Mucosa of rectum (tissue), 2 donors: ENCODE results near the gene SLC2A5.
"Not testable (repeated sequence)": the region's sequence is repeated elsewhere in the genome, so short reads cannot be mapped to it uniquely, and the experiment has no call there.

Experiments used
- H3K27ac ChIP-seq, 2 donors: one replicate each; pipeline ENCODE4 v1.7.0; 2013; ENCODE audit warnings: inconsistent platforms in 2 of 2, low read depth in 2 of 2, low read length in 2 of 2
- H3K27me3 ChIP-seq, 2 donors: one replicate each; pipeline ENCODE4 v1.7.0; 2013; ENCODE audit warnings: low read length in 2 of 2; ENCODE audit not compliant: control insufficient read depth in 2 of 2, insufficient read depth in 2 of 2
- H3K36me3 ChIP-seq, 2 donors: one replicate each; pipeline ENCODE4 v1.7.0; 2013; ENCODE audit warnings: low read length in 2 of 2; ENCODE audit not compliant: control insufficient read depth in 2 of 2, insufficient read depth in 2 of 2
- H3K4me1 ChIP-seq, 2 donors: one replicate each; pipeline ENCODE4 v1.7.0; 2013; ENCODE audit warnings: low read length in 2 of 2, mild to moderate bottlenecking in 1 of 2; ENCODE audit not compliant: control insufficient read depth in 2 of 2, insufficient read depth in 2 of 2
- H3K4me3 ChIP-seq, 2 donors: one replicate each; pipeline ENCODE4 v1.7.0; 2013; ENCODE audit warnings: low read length in 2 of 2
- H3K9ac ChIP-seq, 2 donors: one replicate each; pipeline ENCODE4 v1.7.0; 2013; ENCODE audit warnings: low read length in 2 of 2, low read depth in 1 of 2, mild to moderate bottlenecking in 1 of 2
- H3K9me3 ChIP-seq, 2 donors: one replicate each; pipeline ENCODE4 v1.7.0; 2013; ENCODE audit warnings: low read length in 2 of 2; ENCODE audit not compliant: control insufficient read depth in 2 of 2
- donor health status: healthy.
- donor health status: Normal muscosa, but diverticular disease.

SLC2A5 gene

DNA sequence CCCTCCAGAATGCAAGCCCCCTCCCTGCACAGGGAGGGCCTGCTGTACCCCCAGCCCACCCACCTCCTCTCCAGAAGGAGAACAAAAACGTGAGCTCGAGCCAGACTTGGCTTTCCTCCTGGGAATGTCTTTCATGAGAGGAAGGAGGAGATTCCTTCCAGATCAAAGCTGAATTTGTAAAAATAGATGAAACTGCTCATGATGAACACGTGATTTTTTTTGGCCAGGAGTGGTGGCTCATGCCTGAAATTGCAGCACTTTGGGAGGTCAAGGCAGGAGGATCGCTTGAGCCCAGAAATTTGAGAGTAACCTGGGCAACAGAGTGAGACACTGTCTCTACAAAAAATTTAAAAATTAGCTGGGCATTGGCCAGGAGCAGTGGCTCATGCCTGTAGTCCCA, 37.7 kb upstream of the SLC2A5 start:
- H3K27me3 ChIP-seq, result no peaks in the 10 kb centered on the region
- H3K36me3 ChIP-seq, result peaks cover 14 to 19% of the 10 kb centered on the region in 2 donors
- no peak overlapping the region for H3K4me3 ChIP-seq
- H3K9me3 ChIP-seq, result no peaks in the 10 kb centered on the region
- peaks cover 0 to 3% of the 10 kb centered on the region in 2 donors for H3K4me1 ChIP-seq
- H3K9ac ChIP-seq, result no peak overlapping the region
- H3K27ac ChIP-seq, result no peak overlapping the region

DNA sequence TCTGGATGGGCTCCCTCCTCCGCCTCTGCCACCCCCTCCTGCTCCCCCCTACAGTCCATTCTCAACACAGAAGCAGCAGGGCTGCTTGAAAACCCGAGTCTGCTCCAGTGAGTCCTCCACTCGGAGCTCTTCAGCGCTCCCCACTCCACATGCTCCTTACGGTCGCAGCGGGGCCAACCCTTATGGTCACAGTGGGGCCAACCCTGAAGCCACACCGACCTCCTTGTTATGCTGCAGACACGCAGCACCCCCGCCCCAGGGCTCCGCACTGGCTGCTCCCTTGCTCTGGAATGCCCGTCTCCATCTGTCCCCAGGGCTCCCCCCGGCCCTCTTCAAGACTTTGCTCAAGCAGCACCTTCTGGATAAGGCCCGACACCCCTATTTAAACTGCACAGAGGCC, 36.9 kb upstream of the SLC2A5 start:
- peaks cover 0 to 3% of the 10 kb centered on the region in 2 donors for H3K4me1 ChIP-seq
- H3K27ac ChIP-seq, result no peak overlapping the region
- H3K27me3 ChIP-seq, result no peaks in the 10 kb centered on the region
- H3K4me3 ChIP-seq, result no peak overlapping the region
- H3K9ac ChIP-seq, result no peak overlapping the region
- H3K9me3 ChIP-seq, result no peaks in the 10 kb centered on the region
- H3K36me3 ChIP-seq, result peaks cover 14 to 19% of the 10 kb centered on the region in 2 donors

DNA sequence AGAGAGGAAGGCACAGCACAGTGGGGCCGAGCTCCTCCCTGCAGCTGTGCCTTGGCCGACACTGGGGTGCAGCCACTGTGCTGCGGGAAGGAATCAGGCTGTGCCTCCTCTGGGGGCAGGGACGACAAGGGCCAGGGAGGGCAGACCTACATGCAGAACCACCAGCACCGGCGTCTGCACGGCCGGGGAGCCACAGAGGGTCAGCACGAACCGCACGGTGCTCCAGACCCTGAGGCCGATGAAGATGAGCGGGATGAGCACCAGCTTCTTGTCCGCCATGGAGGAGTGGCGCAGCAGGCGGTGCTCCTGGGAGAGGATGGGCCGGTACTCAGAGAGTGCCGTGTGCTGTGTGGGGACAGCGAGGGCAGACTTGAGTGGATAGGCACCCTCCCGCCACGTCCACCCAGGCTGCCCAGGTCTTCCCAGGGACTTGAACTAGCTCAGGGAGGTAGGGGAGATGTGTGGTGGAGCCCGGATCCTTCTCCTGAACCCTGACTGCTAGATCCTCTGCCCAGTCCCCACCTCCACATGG, 36.0 kb upstream of the SLC2A5 start:
- no peak overlapping the region for H3K4me3 ChIP-seq
- peaks cover 14 to 15% of the 10 kb centered on the region in 2 donors for H3K36me3 ChIP-seq
- H3K4me1 ChIP-seq, result no peaks in the 10 kb centered on the region
- H3K9ac ChIP-seq, result no peak overlapping the region
- H3K27ac ChIP-seq, result no peak overlapping the region
- H3K27me3 ChIP-seq, result no peaks in the 10 kb centered on the region
- H3K9me3 ChIP-seq, result no peaks in the 10 kb centered on the region

DNA sequence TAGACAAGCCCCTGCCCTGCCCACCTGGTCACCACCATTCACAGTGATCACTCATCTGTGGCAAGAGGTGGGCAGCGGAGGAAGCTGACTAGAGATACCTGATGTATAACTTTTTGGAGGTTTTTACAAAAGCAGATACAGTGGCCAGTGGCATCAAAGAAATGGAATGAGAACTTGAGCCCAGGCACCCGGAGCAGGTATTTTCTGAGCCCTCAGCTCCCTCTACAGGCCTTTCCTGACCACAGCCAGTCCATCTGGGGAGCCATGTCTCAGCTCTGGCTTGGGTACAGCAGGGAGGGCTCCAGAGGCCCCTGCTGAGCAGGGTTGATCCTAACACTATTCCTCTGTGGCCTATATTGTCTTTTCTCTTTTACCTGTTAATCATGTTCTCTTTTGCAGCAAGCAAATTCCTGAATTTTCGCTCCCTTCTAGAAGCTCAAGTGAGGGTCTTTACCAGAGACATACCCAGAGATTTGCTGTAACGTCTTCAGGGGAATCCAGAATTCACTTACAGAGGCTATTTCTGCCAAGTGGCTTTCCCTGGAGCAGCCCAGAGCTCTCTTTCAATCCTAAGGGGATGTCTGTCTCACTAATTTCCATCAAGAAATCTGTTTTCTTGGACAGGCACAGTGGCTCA, 32.2 kb upstream of the SLC2A5 start:
- Histone ChIP-seq H3K9me3 (no peaks in the 10 kb centered on the region), H3K27ac (no peak overlapping the region), H3K36me3 (peaks cover 11 to 12% of the 10 kb centered on the region in 2 donors), H3K27me3 (no peaks in the 10 kb centered on the region), H3K9ac (no peak overlapping the region), H3K4me3 (no peak overlapping the region), H3K4me1 (no peaks in the 10 kb centered on the region)

DNA sequence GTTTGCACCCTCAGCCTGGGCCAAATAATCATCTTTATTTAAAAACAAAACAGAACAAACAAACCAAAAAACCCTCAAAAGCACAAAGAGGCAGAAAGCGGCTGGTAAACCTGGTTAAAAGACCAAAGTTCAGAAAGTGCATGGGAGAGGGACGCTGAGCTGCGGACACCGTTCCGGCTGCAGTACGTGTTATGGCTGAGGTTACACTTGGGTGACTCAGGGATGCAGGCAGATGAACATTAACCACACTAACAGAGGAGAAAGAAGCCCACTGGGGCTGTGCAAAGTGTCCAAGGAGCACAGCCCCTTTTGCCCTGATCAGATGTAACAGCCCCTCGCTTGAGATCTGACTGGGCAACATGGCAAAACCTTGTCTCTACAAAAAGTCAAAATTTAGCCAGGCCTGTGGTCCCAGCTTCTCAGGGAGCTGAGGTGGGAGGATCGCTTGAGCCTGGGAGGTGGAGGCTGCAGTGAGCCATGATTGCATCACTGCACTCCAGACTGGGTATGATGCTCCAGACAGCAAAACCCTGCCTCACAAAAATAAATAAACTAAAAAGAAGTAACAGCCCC, 31.1 kb upstream of the SLC2A5 start:
- Histone ChIP-seq H3K9me3 (no peaks in the 10 kb centered on the region), H3K4me1 (no peaks in the 10 kb centered on the region), H3K27ac (no peak overlapping the region), H3K4me3 (no peak overlapping the region), H3K9ac (no peak overlapping the region), H3K36me3 (peaks cover 11 to 12% of the 10 kb centered on the region in 2 donors), H3K27me3 (no peaks in the 10 kb centered on the region)

DNA sequence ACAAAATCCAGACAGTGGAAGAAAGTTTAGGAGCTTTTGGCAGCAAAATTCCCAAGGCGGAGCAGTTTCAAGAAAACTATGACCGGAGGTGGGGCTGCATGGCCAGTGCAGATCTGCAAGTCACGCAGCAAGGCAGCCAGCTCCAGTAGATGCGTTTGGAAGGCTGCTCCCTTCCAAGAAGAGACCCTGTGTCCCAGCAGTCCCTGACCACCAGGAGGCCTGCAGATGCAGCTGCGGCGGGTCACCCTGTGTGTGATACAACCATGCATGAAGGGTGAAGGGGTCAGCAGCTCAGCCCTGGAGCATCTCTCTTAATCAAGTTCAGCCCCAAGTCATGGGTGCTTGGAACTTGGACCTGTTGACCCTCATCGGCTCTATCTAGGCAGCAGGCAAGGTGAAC, 30.1 kb upstream of the SLC2A5 start:
- Histone ChIP-seq H3K9ac (no peak overlapping the region), H3K27ac (no peak overlapping the region), H3K27me3 (no peaks in the 10 kb centered on the region), H3K4me3 (no peak overlapping the region), H3K36me3 (peaks cover 7 to 9% of the 10 kb centered on the region in 2 donors), H3K4me1 (no peaks in the 10 kb centered on the region), H3K9me3 (no peaks in the 10 kb centered on the region)

DNA sequence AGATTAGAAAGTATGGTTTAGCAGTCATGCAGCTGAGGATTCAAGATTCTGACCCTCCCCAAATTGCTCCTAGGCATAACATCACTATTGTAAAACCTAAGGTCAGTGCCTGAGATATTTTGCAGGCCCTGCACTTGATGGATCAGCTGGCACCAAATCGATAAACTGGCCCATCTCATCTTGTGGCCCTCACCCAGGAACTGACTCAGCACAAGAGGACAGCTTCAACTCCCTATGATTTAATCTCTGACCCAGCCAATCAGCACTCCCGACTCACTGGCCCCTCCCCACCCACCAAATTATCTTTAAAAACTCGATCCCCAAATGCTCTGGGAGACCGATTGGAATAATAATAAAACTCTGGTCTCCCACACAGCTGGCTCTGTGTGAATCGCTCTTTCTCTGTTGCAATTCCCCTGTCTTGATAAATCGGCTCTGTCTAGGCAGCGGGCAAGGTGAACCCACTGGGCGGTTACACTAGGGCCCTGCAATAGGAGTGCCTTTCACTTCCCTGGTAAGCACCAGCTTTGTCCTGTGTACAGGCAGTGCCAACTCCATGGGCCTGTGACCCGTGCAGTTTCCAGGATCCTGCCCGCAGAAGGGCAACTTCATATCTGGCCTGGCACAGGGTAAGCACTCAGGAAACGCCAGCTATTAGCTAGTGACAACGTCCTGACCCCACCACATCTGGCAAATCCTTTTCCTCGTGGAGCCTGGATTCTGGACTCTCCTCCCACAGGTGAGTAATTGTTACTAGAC, 28.7 kb upstream of the SLC2A5 start:
- Histone ChIP-seq H3K27me3 (no peaks in the 10 kb centered on the region), H3K9ac (no peak overlapping the region), H3K9me3 (no peaks in the 10 kb centered on the region), H3K4me3 (no peak overlapping the region), H3K27ac (no peak overlapping the region), H3K4me1 (no peaks in the 10 kb centered on the region), H3K36me3 (no peaks in the 10 kb centered on the region)

DNA sequence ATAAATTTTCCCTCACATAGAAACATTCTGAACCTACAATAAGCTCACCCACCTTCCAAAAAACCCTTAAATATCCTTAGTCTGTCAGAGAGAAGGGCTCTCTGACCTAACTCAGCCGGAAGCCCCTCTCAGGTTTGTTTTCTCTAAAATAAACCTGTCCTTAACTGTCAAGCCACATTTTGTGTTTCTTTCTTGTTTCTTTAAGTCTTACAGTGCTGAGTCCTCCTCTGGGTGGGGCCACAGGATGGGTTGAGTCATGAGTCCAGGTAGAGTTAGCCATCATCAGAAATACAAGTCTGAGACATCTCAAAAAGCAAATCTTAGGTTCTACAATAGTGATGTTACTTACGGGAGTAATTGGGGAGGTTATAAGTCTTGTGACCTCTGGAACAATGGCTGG, 26.4 kb upstream of the SLC2A5 start:
- Histone ChIP-seq H3K27me3 (peaks cover 0 to 4% of the 10 kb centered on the region in 2 donors), H3K4me3 (no peak overlapping the region), H3K36me3 (no peaks in the 10 kb centered on the region), H3K4me1 (no peaks in the 10 kb centered on the region), H3K9ac (no peak overlapping the region), H3K9me3 (no peaks in the 10 kb centered on the region), H3K27ac (no peak overlapping the region)

DNA sequence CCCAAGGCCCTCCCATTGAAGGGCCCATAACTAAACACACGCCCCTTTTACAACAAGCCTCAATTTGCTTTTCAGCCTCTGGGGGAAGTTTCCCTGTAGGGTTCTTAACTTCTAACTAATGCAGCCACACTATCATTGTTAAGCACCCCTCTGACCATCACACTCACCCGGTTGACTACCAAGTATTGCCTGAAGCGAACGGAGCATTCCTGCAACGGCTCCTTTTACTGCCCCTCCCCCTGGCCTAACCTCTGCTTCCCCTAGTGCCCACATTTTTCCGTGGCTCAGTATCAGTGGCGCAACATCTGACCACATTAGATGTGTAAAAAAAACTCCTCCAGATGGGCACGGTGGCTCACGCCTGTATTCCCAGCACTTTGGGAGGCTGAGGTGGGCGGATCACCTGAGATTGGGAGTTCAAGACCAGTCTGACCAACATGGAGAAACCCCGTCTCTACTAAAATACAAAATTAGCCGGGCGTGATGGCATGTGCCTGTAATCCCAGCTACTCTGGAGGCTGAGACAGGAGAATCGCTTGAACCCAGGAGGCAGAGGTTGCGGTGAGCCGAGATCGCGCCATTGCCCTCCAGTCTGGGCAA, 24.7 kb upstream of the SLC2A5 start:
- not testable (repeated sequence) for H3K27me3 ChIP-seq, H3K9me3 ChIP-seq, H3K36me3 ChIP-seq, H3K4me1 ChIP-seq, H3K27ac ChIP-seq, H3K9ac ChIP-seq, H3K4me3 ChIP-seq

DNA sequence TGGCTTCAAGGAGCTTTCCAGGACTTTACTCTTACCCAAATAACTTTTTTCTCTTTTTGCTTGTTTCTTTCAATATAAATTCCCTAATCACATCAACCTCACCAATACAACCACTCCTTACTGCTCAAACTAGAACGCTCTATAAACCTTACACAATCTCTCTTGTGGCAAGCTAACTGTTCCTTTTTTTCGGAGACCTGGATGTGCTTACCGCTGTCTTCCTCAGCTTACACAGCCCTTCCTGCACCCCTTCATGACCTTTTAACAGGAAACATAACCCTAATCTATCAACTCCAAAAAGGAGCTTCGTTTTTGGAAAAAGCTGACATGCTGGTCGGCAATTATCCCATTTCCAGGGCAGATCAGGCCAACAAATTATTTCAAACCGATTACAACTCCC, 24.1 kb upstream of the SLC2A5 start:
- no peaks in the 10 kb centered on the region for H3K4me1 ChIP-seq
- H3K4me3 ChIP-seq, result no peak overlapping the region
- H3K27ac ChIP-seq, result no peak overlapping the region
- no peaks in the 10 kb centered on the region for H3K9me3 ChIP-seq
- peaks cover 3 to 4% of the 10 kb centered on the region in 2 donors for H3K27me3 ChIP-seq
- H3K36me3 ChIP-seq, result no peaks in the 10 kb centered on the region
- no peak overlapping the region for H3K9ac ChIP-seq
